ENCODE data around the gene TFDP3. TPM values are rescaled to one million over a fixed set of nuclear protein-coding genes. Genes with fewer than 3 reads are reported as not detected.

The TFDP3 gene
- total RNA-seq, 2 donors from 2014 or later = not detected

- no peak overlapping the region for H3K27ac ChIP-seq
- no peak overlapping the region for H3K4me3 ChIP-seq
- no peaks in the 10 kb centered on the region for H3K4me1 ChIP-seq (ENCODE audit: control insufficient read depth in 1 of 2, low read depth in 2 of 2)
- H3K9me3 ChIP-seq = no peaks in the 10 kb centered on the region
- no peaks in the 10 kb centered on the region for H3K36me3 ChIP-seq
- ATAC-seq (ENCODE audit: insufficient number of reproducible peaks, low FRiP score, low read depth) (no peak), DNase-seq (ENCODE audit: low spot score) (no peak)
- no peak for TF ChIP-seq CTCF (IDR thresholded peaks at IDR 0.05)
- no peaks in the 10 kb centered on the region for H3K27me3 ChIP-seq (replicated peaks; ENCODE audit: insufficient read depth)
These were observed 38.7 kb downstream of the TFDP3 start for GRCh38 chrX:133179500-133179899.

- no peaks in the 10 kb centered on the region for H3K36me3 ChIP-seq
- H3K27me3 ChIP-seq (replicated peaks; ENCODE audit: insufficient read depth) = no peaks in the 10 kb centered on the region
- no peaks in the 10 kb centered on the region for H3K9me3 ChIP-seq
- ATAC-seq (ENCODE audit: insufficient number of reproducible peaks, low FRiP score, low read depth) = no peak
- H3K27ac ChIP-seq = no peak overlapping the region
- H3K4me3 ChIP-seq = no peak overlapping the region
- TF ChIP-seq CTCF (IDR thresholded peaks at IDR 0.05) = no peak
- H3K4me1 ChIP-seq (ENCODE audit: control insufficient read depth in 1 of 2, low read depth in 2 of 2) = no peaks in the 10 kb centered on the region
- no peak for DNase-seq (ENCODE audit: low spot score)
These were observed 41.0 kb downstream of the TFDP3 start for GRCh38 chrX:133177202-133177601.

- TF ChIP-seq CTCF (IDR thresholded peaks at IDR 0.05) = no peak
- Histone ChIP-seq H3K27me3 (replicated peaks; ENCODE audit: insufficient read depth) (no peaks in the 10 kb centered on the region), H3K4me3 (no peak overlapping the region), H3K4me1 (ENCODE audit: control insufficient read depth in 1 of 2, low read depth in 2 of 2) (no peaks in the 10 kb centered on the region), H3K27ac (no peak overlapping the region), H3K9me3 (no peaks in the 10 kb centered on the region), H3K36me3 (no peaks in the 10 kb centered on the region)
- no peak for DNase-seq (ENCODE audit: low spot score)
- no peak for ATAC-seq (ENCODE audit: insufficient number of reproducible peaks, low FRiP score, low read depth)
These were observed 42.5 kb downstream of the TFDP3 start for GRCh38 chrX:133175605-133176004.

GRCh38 chrX:133175162-133175561, 43.0 kb downstream of the TFDP3 start:
- H3K27me3 ChIP-seq (replicated peaks; ENCODE audit: insufficient read depth) = no peaks in the 10 kb centered on the region

GRCh38 chrX:133171962-133172708, 46.0 kb downstream of the TFDP3 start:
- ATAC-seq (ENCODE audit: insufficient number of reproducible peaks, low FRiP score, low read depth) (no peak), DNase-seq (ENCODE audit: low spot score) (no peak)
- no peaks in the 10 kb centered on the region for H3K36me3 ChIP-seq
- no peak overlapping the region for H3K27ac ChIP-seq
- H3K4me1 ChIP-seq (ENCODE audit: control insufficient read depth in 1 of 2, low read depth in 2 of 2) = no peaks in the 10 kb centered on the region
- no peak overlapping the region for H3K4me3 ChIP-seq
- no peak for TF ChIP-seq CTCF (IDR thresholded peaks at IDR 0.05)
- no peaks in the 10 kb centered on the region for H3K27me3 ChIP-seq (replicated peaks; ENCODE audit: insufficient read depth)
- no peaks in the 10 kb centered on the region for H3K9me3 ChIP-seq

More at GRCh38 chrX:133175162-133175561, 43.0 kb downstream of the TFDP3 start:
- no peaks in the 10 kb centered on the region for H3K36me3 ChIP-seq
- no peak overlapping the region for H3K4me3 ChIP-seq
- no peak for DNase-seq (ENCODE audit: low spot score)
- no peak for ATAC-seq (ENCODE audit: insufficient number of reproducible peaks, low FRiP score, low read depth)
- no peaks in the 10 kb centered on the region for H3K4me1 ChIP-seq (ENCODE audit: control insufficient read depth in 1 of 2, low read depth in 2 of 2)
- no peaks in the 10 kb centered on the region for H3K9me3 ChIP-seq
- no peak for TF ChIP-seq CTCF (IDR thresholded peaks at IDR 0.05)
- H3K27ac ChIP-seq = no peak overlapping the region

Other genes with a start within 250 kb of the TFDP3 start
- not detected for gene USP26, start 121.2 kb downstream of the TFDP3 start, total RNA-seq
- gene GPC4, start 197.1 kb upstream of the TFDP3 start, total RNA-seq = 10 to 100 TPM; 21.3 to 28.4 TPM

Measured in thoracic aorta (tissue), 2 donors.